HG03520 (cell line): ENCODE results near the gene MMP10.

Experiments
- ATAC-seq: cut with Tn5 transposase; IDR thresholded peaks from one replicate; pipeline ENCODE4 v1.9.1; 2021; ENCODE audit warnings: mild to moderate bottlenecking, moderate library complexity; ENCODE audit not compliant: unreplicated experiment

Gene MMP10

DNA sequence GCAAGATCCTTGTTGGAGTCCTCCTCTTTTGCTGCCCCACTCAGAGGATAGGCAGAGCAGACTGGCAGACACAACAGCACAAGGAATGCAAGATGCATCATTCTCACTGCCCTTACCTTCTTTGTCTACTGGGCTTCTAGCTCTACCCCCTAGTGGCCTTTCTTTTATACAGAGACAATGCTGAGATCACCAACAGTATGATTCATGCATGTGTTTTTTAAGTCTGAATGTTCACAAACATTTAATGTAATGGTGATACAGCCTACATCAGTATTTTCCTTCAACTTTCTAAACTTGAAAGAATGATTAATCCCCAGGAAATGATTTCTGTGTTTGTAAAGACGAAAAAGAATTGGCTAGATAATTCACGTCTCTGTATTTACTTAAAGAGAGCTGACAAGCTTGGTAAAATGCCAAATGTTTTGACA, at the start of gene MMP10:
Gene MMP10 (minus strand): TSS at position 138 of the 428 bp plus-strand sequence. CDS start 37 bp downstream, at position 101.
- no peak for ATAC-seq

DNA sequence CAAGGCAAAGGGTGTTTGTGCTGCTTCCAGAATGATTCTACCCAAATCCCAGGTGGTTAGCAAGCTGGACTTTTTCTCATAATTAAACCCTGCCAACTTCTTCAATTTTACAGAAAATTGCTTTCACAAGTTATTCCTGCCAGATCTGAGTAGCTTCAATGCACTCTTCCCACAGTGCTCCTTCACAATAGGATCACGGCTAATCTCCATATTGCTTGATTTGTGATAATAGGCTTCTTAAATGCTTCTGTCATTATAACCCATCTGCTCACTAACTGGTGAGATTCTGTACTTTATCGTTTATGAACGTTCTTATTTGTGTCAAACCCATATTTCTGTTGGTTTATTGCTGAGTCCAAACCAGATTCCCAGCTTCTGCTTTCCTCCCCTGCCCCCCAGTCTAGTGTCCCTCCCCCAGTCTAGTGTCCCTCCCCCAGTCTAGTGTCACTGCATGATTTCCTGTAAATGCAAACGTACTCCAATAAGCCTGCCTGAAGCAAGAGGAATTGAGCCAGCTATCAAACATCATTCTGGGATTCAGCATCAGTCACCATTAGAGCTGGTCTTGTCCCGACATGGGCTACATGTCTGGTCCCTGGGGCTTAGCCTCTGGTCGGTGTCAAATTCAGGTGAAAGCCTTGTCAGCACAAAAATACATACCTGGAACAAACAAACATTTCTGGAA, 49.0 kb upstream of the MMP10 start:
- ATAC-seq: no peak

DNA sequence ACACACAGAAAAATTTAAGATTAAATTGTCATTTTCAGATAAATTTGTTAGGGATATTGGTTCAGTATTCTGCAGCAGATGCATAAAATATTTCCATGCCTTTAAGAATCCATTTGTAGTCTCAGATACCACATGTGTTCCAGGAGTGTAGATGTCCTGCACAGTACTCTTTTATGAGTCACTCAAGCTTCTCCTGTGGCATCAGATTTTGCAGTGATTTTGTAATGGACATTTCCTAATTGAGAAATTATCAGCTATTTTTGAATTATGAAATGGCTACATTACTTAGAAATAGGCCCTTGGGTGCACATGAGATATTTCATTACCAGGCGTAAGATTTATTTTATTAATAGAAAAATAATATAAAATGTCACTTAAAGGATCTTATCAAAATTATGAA, 44.1 kb upstream of the MMP10 start:
- ATAC-seq: no peak

DNA sequence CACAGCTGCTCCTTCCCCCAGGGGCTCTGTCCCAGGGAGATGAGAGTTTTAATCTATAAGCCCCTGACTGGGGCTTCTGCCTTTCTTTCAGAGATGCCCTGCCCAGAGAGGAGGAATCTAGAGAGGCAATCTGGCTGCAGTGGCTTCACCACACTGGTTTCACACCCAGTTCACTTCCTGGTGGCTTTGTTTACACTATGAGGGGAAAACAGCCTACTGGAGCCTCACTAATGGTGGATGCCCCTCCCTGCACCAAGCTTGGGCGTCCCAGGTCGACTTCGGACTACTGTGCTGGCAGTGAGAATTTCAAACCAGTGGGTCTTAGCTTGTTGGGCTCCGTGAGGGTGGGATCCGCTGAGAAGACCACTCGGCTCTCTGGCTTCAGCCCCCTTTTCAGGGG, 39.1 kb upstream of the MMP10 start:
- no peak for ATAC-seq

DNA sequence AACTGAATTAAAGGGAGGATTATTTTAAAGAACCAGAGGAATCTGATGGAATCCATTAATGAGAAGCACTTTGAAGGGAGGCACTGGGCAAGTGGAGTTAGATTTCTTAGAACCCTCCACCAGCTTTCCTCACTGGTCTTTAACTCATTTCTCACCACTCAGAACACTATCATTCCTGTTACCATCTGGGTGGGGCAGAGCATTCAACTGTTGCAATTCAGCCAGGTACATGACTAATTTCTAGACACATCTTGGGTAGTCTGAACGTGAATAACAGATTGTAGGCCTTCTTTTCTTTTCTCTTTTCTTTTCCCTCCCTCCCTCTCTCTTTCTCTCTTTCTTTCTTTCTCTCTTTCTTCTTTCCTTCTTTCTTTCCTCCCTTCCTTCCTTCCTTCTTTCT, 33.1 kb upstream of the MMP10 start:
- no peak for ATAC-seq

DNA sequence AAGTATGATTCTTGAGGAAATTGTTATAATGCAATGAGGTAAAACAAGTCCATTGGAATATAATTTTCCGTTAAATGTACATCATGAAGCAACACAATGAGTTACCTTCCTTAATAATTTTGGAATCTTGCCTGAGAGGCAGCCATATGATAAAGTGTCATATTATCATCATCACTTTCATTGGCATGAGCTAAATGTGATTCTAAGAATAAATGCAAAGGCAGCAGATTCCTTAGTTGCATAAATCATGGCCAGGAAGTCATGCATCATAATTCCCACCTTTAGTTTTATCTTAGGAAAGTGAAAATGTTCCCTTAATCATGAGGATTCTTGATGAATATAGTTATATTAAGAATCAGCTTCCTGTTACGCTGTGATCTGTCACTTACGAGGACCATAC, 31.8 kb upstream of the MMP10 start:
- no peak for ATAC-seq

DNA sequence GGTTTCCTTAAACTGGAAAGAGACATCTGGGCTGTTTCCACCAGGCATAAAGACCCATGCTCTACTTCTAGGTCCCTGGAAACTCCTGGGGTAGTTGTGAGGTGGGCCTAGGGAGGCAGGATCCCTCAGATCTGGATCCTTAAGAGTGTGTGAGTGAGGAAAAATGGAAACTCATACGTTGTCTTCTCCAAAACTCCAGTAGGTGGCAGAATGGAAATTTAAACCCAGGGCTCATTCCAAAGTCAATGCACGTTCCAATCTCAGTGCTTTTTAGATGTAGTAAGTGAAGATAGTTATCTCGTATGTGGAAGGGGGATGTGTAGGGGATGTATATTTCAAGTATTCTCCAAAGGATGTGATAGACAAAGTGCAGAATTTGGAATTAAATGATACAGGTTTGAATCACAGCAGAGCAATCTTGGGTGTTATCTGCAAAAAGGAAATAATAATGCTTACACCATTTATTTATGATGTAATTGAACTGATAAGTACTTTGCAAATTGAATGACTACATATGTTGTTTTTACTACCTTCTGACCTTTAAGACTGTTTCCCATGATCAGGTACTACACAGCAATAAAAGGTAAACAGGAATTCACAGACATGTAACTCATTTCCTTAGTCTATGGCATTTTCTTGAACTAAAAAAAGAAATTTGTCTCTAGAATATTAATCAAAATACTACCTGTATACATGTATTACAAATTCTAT, 30.7 kb upstream of the MMP10 start:
- no peak for ATAC-seq

DNA sequence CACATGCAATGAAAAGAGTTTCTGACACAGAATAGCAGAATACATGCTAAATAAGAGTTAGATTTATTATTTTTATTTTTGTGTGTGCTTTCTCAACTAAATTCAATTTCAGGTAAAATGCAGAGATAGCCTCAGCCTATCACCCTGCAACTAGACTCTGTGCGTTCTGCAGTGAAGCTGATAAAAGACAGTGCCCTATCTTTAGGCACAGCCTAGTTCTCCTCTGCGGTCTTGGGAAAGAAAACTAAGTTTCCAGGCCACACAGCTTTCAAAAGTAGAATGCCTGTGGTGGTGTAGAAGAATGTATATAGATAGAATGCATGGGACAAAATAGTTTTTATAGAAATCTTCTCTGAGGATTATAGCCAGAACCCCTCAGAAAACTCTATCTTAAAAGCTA, 29.5 kb upstream of the MMP10 start:
- ATAC-seq: no peak

DNA sequence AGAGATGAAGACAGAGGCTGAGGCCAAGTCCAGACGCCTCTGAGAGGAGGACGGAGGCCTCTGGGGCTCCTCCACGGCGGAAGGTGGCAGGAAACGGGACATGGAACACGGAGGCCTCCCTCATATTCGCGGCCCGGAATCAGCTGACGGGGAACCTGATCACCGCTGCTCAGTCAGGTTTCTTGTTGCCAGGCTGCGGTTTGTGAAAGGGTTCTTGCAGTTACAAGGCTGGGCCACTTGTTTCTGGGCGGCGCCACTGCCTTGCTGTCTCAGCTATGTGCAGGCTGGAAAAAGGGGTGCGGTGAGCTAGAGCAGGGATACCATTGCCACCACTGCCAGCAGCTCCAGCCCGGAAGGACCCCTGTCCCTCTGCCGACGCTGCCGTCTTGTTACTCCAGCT, 27.5 kb upstream of the MMP10 start:
- ATAC-seq: peak; percentile 66

DNA sequence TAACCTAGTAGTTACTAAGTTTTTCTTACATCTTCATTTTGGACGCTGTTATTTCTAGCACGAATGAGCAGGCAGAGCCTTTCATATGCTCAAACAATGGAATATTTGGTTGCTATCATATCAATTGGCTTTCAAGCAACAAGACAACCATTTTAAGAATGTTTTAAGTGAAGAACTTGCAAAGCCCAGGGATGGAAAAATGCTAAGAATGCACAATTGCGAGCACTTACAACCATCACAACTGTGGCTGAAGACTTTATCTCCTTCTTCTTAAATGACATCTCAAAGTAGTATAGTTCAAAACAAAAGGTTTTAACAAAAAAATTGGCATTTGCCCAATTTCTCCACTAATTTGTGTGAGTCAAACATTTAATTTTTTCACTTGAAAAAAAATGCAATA, 25.9 kb upstream of the MMP10 start:
- no peak for ATAC-seq

DNA sequence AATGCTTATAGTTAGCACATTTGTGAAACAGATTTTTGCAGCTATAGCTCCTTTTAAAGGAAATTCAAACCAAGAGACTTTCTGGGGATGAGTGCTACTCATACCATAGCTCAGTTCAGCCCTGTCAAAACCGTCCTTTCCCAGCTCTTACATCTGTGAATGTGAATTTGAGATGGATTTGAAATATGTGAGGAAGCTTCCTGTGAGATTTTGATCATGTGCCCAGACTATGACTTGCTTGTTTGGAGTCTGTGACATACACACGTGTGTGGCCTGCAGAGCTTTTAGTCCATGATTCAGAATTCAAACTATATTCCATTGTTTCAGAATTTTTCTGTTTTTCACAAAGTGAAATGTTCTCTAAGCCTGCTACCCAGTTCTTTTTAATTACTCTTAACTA, 21.9 kb upstream of the MMP10 start:
- no peak for ATAC-seq

DNA sequence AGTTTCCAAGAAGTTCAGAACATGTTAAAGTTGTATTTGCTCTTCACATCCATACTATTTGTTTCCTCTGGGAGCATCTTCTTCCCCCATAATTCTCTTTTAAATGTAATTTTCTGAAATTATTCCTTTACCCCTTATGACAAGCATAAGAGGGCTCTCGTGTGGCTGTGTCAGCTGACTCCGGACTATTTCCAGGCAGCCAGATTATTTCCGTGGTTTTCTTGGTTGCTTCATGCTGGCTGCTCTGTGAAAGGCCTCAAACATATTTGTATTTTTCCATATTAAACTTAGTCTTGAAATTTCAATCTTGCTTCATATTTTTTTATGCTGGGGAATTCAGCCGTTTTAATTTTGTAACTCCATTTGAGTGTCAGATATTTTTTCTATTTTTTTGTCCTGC, 20.3 kb upstream of the MMP10 start:
- ATAC-seq: no peak

DNA sequence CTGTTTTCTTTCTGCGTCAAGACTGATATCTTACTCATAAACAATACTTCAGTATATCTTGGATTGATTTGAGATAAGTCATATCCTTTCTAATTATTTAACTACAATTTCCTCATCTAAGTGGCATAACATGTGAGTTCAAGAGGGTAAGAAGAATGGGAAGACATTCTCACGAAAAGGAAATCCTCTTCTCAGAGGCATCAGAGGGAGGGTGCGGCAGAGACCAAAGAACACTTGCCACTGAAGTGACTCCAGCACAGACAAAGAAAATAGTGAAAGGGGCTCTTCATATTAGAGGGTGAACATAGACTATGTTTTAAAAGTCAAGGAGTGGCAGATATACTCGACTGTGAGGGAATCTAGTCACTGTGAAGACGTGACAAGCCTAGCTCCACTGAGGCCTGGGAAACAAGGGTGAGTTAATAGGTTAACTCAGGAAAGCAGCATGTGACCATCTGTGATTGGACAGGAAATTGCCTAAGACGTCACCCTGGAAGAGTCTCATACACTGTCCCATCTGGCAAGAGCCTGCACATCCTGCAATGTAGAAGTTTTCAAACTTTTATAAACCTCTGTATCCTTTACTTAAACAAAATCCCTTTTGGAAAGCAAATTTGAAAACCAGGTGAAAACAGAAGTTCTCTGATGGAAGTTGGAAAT, 19.4 kb upstream of the MMP10 start:
- no peak for ATAC-seq

DNA sequence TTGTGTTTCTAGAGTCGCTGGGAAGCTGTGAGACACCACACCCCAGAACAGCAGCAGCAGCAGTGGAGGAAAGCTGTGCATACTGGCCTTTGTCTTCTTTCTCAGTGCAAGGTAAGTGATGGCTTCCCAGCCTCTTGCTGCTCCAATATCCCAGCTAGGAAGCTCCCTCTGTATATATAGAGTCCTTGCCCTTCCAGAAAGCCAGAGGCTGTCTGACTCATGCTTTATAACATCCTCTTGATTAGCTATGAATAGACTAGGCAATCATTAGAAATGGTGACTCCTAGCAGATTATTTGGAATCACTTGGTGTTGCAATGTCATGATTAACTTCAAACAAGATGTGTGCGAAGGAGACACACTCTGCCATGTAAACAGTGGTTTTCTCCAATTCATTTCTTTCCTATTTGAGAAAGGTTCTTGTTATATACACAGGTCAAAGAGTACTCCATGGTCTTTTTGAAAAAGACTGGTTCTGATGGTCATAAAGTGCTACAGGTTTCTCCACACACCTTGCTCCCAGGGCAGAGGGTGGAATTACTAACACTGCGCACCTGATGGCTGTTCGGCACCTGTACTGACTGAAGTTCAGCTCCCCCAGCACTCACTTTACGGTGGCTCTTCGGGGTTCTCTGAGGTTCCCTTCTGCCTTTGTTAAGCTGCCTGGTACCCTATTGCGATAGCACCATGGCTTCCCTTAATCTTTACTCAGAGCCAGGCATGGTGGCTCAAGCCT, 17.8 kb upstream of the MMP10 start, which contains the start of gene MMP1:
Gene MMP1 (minus strand): TSS at position 149 of the 735 bp plus-strand sequence. CDS start 68 bp downstream, at position 81.
- no peak for ATAC-seq

DNA sequence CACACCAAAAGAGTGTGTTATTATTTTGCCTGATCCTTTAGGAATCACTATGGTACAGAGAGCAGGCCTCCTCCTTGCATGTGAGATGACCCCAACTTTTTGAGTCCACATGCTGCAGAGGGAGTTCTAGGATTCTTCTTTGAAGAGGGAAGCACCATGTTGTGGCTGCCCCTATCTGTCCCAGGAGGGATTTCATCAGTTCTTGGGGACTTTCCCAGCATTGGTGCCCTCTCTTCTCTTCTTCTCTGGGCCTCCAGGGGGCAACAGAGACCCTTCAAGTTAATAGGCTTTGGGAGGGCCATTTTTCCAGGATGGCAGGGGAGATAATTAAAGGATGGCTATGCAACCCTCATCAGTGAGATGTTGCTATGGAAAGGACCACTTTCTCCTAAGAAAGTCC, 14.0 kb upstream of the MMP10 start:
- ATAC-seq: peak; percentile 87

DNA sequence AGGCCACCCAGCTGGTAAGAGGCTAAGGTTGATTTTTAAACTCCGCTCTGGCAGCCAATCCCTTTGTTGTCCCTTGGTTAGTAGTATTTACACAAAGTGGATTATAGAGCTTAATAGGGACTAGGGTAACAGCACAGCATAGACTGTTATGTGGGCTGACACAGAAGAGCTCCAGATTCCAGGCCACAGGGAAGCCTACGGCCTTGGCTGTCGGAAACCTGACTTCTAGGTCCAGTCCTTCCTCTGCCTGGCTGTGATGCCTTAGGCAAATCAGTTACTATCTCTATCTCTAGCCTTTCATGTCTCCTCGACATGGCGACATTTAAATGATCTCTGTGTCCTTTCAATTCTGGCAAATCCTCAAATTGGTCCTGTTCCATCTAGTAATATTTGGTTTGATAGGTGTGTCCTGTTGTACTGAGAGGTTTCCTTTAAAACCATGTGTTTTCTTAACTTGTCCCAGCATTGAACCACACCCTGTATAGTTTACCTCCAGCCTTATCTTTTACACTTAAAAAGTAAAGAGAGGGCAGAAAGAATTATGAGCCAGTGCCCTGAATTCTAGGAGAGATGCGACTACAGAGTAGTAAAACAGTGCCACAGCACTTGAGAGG, 13.4 kb upstream of the MMP10 start:
- peak; percentile 12 for ATAC-seq

DNA sequence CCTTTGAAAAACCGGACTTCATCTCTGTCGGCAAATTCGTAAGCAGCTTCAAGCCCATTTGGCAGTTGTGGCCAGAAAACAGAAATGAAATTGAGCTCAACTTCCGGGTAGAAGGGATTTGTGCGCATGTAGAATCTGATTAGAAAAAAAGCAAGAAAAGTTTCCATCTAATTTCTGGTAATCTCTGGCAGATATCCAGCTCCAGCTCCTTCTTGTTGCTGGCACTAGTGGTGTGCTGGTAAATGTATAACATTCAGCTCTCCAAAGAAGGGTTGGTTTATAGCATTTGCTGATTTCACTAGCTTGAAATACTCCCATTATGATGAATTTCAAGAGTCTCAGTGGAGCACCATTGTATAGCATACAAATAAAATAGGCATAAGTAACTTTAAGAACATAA, 12.2 kb upstream of the MMP10 start:
- ATAC-seq: no peak

DNA sequence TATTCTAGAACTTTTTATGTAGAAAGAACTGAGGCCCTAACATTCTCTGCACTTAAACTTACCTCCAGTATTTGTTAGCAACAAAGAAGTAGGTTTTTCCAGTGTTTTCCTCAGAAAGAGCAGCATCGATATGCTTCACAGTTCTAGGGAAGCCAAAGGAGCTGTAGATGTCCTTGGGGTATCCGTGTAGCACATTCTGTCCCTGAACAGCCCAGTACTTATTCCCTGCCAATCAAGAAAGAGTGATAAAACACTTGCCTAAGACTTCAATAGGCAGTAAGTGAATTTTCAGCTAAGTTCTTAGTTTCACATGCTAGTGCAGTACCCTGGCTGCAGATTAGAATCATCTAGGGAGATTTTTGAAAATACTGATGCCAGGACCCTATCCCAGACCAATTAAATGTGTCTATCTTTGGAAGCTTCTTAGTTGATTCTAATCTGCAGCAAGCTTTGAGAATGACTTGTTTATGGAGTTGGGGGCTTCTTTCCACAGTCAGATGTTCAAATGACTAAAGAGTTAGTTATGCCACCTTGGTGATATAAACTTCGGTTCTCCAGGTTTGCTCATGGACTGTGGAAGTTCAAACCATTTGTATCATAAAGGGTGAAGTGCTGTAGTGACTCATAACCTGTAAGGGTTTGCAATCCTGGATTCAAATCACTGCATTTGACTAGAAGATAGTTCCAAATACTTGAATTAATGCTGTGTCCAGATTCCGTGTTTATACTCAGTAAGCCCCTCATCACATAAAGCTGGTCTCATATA, 11.0 kb upstream of the MMP10 start:
- ATAC-seq: no peak

DNA sequence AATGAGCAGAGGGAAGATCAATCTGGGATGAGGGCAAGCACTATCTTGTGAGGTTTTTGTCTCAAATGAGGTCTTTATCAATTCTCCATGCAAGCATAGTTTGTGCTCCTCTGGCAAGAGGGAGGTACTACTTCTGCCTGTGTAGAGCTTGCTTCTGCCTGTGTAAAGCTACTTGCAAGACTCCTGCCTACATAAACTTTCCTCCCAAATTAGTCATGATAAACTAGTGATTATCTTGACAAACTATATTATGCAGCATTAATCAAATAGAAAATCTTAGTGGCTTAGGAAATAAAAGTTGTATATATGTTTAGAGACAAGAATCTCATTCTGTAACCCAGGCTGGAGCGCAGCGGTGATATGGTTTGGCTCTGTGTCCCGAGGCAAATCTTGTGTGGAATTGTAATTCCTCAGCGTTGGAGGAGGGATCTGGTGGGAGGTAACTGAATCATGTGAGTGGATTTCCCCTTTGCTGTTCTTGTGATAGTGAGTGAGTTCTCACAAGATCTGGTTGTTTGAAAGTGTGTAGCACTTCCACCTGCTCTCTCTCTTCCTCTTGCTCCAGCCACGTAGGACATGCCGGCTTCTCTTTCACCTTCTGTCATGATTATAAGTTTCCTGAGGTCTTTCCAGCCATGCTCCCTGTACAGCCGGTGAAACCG, 8.0 kb upstream of the MMP10 start:
- no peak for ATAC-seq

DNA sequence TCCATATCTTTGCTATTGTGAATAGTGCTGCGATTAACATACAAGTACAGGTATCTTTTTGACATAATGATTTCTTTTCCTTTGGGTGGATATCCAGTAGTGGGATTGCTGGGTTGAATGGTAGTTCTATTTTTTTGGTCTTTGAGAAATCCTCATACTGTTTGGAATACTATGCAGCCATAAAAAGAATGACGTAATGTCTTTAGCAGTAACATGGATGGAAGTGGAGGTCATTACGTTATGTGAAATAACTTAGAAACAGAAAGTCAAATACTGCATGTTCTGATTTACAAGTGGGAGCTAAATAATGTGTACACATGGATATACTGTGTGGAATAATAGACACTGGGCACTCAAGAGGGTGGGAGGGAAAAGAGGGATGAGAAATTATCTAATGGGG, 4.0 kb upstream of the MMP10 start:
- no peak for ATAC-seq
